Liver (tissue), 9 donors: ENCODE data around the gene TMEM43. TPM values are rescaled to one million over a fixed set of nuclear protein-coding genes. Genes with fewer than 3 reads are reported as not detected.

Experiments
- DNase-seq: peaks from one replicate; pipeline ENCODE4 v3.0.0-alpha.2; 2017; ENCODE audit warnings: low spot score
- H3K27ac ChIP-seq, 2 donors: one replicate each; pipeline ENCODE4 v1.7.0; 2013; ENCODE audit warnings: inconsistent platforms in 2 of 2, low read length in 2 of 2, control low read depth in 1 of 2, low read depth in 1 of 2, mild to moderate bottlenecking in 1 of 2
- H3K27me3 ChIP-seq, 4 donors: one replicate each; pipeline versions ENCODE4 v1.6.1 to v1.7.0; 2013; ENCODE audit warnings: low read length in 3 of 4, inconsistent platforms in 1 of 4, mild to moderate bottlenecking in 1 of 4, moderate library complexity in 1 of 4; ENCODE audit not compliant: control insufficient read depth in 4 of 4, insufficient read depth in 4 of 4
- H3K36me3 ChIP-seq, 4 donors: one replicate each; pipeline versions ENCODE4 v1.6.1 to v1.7.0; 2013; ENCODE audit warnings: low read length in 3 of 4, mild to moderate bottlenecking in 3 of 4, low read depth in 1 of 4, moderate library complexity in 1 of 4; ENCODE audit not compliant: control insufficient read depth in 4 of 4, insufficient read depth in 3 of 4
- H3K4me1 ChIP-seq, 4 donors: one replicate each; pipeline versions ENCODE4 v1.6.1 to v1.7.0; 2013; ENCODE audit warnings: low read length in 3 of 4, mild to moderate bottlenecking in 3 of 4, moderate library complexity in 1 of 4; ENCODE audit not compliant: control insufficient read depth in 4 of 4, insufficient read depth in 4 of 4
- H3K4me3 ChIP-seq, 3 donors: one replicate each; pipeline versions ENCODE4 v1.6.1 to v1.7.0; 2013; ENCODE audit warnings: low read length in 3 of 3, control low read depth in 1 of 3, low read depth in 1 of 3, mild to moderate bottlenecking in 1 of 3
- H3K9ac ChIP-seq, 2 donors: one replicate each; pipeline ENCODE4 v1.7.0; 2013; ENCODE audit warnings: low read length in 2 of 2, mild to moderate bottlenecking in 2 of 2, moderate library complexity in 2 of 2, control low read depth in 1 of 2, low read depth in 1 of 2
- H3K9me3 ChIP-seq, 4 donors: one replicate each; pipeline versions ENCODE4 v1.6.1 to v1.7.0; 2013; ENCODE audit warnings: low read length in 3 of 4; ENCODE audit not compliant: control insufficient read depth in 4 of 4
- EGR1 ChIP-seq, 2 donors: IDR thresholded peaks; 2 replicates each; pipeline ENCODE4 v1.6.1; 2016 to 2018; ENCODE audit warnings: antibody characterized with exemption in 2 of 2, low read depth in 2 of 2
- FOXA1 ChIP-seq: IDR thresholded peaks from 2 replicates; pipeline ENCODE4 v1.6.1; 2016; ENCODE audit warnings: antibody characterized with exemption
- GABPA ChIP-seq, 2 donors: IDR thresholded peaks in 1 of 2; conservative IDR thresholded peaks in 1 of 2; 2 replicates each; pipeline ENCODE4 v1.6.1; 2016; ENCODE audit warnings: antibody characterized with exemption in 2 of 2, mild to moderate bottlenecking in 1 of 2, moderate library complexity in 1 of 2
- HNF4A ChIP-seq, 2 donors: conservative IDR thresholded peaks; 2 replicates each; pipeline ENCODE4 v1.6.1; 2016; ENCODE audit warnings: antibody characterized with exemption in 2 of 2, mild to moderate bottlenecking in 2 of 2
- JUND ChIP-seq, 2 donors: IDR thresholded peaks; 2 replicates each; pipeline ENCODE4 v1.6.1; 2016; ENCODE audit warnings: antibody characterized with exemption in 2 of 2
- NR2F2 ChIP-seq: IDR thresholded peaks from 2 replicates; pipeline ENCODE4 v1.6.1; 2016; ENCODE audit warnings: antibody characterized with exemption
- RAD21 ChIP-seq, 2 donors: IDR thresholded peaks; 2 replicates each; pipeline ENCODE4 v1.6.1; 2016; ENCODE audit warnings: antibody characterized with exemption in 2 of 2, mild to moderate bottlenecking in 2 of 2
- YY1 ChIP-seq: IDR thresholded peaks from 2 replicates; pipeline ENCODE4 v1.6.1; 2016; ENCODE audit warnings: antibody characterized with exemption, mild to moderate bottlenecking
- WGBS: extraction: QIAGEN DNeasy Blood & Tissue Kit; methylation state at CpG from one replicate; pipeline ENCODE4 v1.1.7; 2013; 5-methylcytosine and 5-hydroxymethylcytosine counted together
- polyA plus RNA-seq, 2 donors: library from polyadenylated mRNA; stranded (reverse) in 1 of 2; unstranded in 1 of 2; fragments of 200-250 nt in 1 of 2; fragments of >200 nt in 1 of 2; fragmentation: Nextera tagmentation in 1 of 2; extraction: Ambion mirVana in 1 of 2; gene quantifications; one replicate each; pipeline versions ENCODE4 v1.2.1 to v1.2.3, GENCODE V29; 2013 to 2015
- total RNA-seq, 2 donors: library from RNA; depleted of rRNA; stranded (reverse); fragments of >200 nt; gene quantifications; one replicate each; pipeline ENCODE4 v1.2.3, GENCODE V29; 2014
- TF ChIP-seq, protein P1 (sequence below): IDR thresholded peaks from 2 replicates; pipeline ENCODE4 v1.6.1; 2016; ENCODE audit warnings: antibody characterized with exemption
- TF ChIP-seq, protein P2 (sequence below): IDR thresholded peaks from 2 replicates; pipeline ENCODE4 v1.6.1; 2016; ENCODE audit warnings: antibody characterized with exemption, mild to moderate bottlenecking
- donor health status: healthy.
- donor health status: healthy.
- donor health status: healthy.
- donor health status: healthy.
- donor health status: healthy.

TMEM43 gene
- total and polyA plus RNA-seq, 4 donors: 7.4 to 15.1 (median 13.5) TPM

- Histone ChIP-seq H3K27ac (peak overlapping the region; percentile 89 to 94), H3K4me3 (peak overlapping the region; percentile 86 to 95 (median 89)), H3K36me3 (peaks cover 0 to 11% (median 2%) of the 10 kb centered on the region in 4 donors), H3K9ac (peak overlapping the region; percentile 41 to 74), H3K4me1 (peaks cover 12 to 32% (median 19%) of the 10 kb centered on the region in 4 donors), H3K27me3 (no peaks in the 10 kb centered on the region), H3K9me3 (no peaks in the 10 kb centered on the region)
- 1% methylated on average over 44 of the region's 44 CpGs for WGBS
- TF ChIP-seq, protein P1, sequence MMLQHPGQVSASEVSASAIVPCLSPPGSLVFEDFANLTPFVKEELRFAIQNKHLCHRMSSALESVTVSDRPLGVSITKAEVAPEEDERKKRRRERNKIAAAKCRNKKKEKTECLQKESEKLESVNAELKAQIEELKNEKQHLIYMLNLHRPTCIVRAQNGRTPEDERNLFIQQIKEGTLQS: no peak
- TF ChIP-seq JUND (IDR thresholded peaks at IDR 0.05): peak in 1 of 2 donors; percentile 46
- TF ChIP-seq, protein P2, sequence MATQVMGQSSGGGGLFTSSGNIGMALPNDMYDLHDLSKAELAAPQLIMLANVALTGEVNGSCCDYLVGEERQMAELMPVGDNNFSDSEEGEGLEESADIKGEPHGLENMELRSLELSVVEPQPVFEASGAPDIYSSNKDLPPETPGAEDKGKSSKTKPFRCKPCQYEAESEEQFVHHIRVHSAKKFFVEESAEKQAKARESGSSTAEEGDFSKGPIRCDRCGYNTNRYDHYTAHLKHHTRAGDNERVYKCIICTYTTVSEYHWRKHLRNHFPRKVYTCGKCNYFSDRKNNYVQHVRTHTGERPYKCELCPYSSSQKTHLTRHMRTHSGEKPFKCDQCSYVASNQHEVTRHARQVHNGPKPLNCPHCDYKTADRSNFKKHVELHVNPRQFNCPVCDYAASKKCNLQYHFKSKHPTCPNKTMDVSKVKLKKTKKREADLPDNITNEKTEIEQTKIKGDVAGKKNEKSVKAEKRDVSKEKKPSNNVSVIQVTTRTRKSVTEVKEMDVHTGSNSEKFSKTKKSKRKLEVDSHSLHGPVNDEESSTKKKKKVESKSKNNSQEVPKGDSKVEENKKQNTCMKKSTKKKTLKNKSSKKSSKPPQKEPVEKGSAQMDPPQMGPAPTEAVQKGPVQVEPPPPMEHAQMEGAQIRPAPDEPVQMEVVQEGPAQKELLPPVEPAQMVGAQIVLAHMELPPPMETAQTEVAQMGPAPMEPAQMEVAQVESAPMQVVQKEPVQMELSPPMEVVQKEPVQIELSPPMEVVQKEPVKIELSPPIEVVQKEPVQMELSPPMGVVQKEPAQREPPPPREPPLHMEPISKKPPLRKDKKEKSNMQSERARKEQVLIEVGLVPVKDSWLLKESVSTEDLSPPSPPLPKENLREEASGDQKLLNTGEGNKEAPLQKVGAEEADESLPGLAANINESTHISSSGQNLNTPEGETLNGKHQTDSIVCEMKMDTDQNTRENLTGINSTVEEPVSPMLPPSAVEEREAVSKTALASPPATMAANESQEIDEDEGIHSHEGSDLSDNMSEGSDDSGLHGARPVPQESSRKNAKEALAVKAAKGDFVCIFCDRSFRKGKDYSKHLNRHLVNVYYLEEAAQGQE: peak; percentile 99
- TF ChIP-seq NR2F2: no peak
- TF ChIP-seq YY1: peak; percentile 11
- peak in 1 of 2 donors; percentile 17 for TF ChIP-seq RAD21 (IDR thresholded peaks at IDR 0.05)
- DNase-seq: no peak
Measured at GRCh38 chr3:14125193-14126016, 553 bp downstream of the TMEM43 start.

DNA sequence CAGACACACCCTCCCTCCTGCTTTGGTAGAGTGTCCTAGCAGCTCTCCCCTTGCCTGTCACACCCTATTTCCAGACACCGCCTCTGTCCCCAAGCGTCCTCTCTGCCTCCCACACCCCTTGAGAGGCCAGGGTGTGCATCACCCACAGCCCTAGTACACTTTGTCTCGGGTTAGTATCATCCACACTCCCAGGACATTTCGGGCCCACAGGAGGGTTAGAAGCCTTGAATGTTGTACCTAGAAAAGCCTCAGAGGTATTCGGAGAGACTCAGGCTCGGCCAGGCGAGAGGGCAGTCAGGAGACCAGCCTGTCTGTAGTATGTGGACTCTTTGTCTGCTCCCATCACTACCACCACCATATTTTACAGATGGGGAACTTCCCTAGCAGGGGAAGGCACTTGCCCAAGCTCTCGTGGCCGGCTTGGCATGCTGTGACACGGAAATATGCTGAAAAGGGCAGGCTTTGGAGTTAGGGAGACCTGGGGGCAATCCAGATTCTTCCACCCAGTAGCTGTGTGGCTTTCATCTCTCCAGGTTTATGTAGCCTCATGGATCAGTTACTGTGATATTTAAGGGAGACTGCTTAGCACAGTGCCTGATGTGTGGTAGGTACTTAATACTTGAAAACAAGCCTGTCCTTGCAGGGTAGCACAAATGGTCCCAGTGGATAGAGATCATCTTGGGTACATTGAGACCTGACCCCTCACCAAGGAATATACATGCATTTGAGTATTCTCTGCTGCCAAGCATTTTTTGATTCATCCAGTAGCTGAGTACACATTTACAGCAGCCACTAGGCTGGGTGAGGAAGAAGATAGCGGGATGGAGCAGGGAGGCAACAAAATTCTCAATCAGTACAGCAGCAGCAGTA lies 1.4 kb downstream of the TMEM43 start:
- DNase-seq: no peak
- Histone ChIP-seq H3K36me3 (peaks cover 0 to 20% (median 5%) of the 10 kb centered on the region in 4 donors), H3K27me3 (no peaks in the 10 kb centered on the region), H3K27ac (peak overlapping the region in 1 of 2 donors; percentile 94), H3K4me3 (peak overlapping the region; percentile 86 to 95 (median 89)), H3K9me3 (no peaks in the 10 kb centered on the region), H3K9ac (peak overlapping the region in 1 of 2 donors; percentile 74), H3K4me1 (peaks cover 12 to 39% (median 26%) of the 10 kb centered on the region in 4 donors)
- WGBS: 72% methylated on average over 11 of the region's 11 CpGs
- TF ChIP-seq GABPA (IDR thresholded peaks at IDR 0.05 in 1 of 2, conservative IDR thresholded peaks at IDR 0.05 in 1 of 2): no peak
- peak in 1 of 2 donors; percentile 4 for TF ChIP-seq JUND (IDR thresholded peaks at IDR 0.05)
- no peak for TF ChIP-seq HNF4A (conservative IDR thresholded peaks at IDR 0.05)
- no peak for TF ChIP-seq EGR1 (IDR thresholded peaks at IDR 0.05; ENCODE audit: low read depth in 2 of 2)
- TF ChIP-seq FOXA1: no peak
